Stomach (tissue), 9 donors: Measurements from ENCODE around the gene MAPK4. TPM values are rescaled to one million over a fixed set of nuclear protein-coding genes. Genes with fewer than 3 reads are reported as not detected.
"Not testable (repeated sequence)": the region's sequence is repeated elsewhere in the genome, so short reads cannot be mapped to it uniquely, and the experiment has no call there.

Experiments
- DNase-seq, 2 donors: peaks; one replicate each; pipeline versions ENCODE4 v3.0.0 to v3.0.0-alpha.2; 2013 to 2019
- H3K27ac ChIP-seq, 5 donors: fragments of 200-600 bp in 4 of 5; sonication (generic) in 4 of 5; one replicate each; pipeline ENCODE4 v1.5.1; 2013 to 2019; ENCODE audit warnings: mild to moderate bottlenecking in 1 of 5, moderate library complexity in 1 of 5
- H3K27me3 ChIP-seq, 3 donors: fragments of 200-600 bp; sonication (generic); one replicate each; pipeline ENCODE4 v1.5.1; 2017 to 2019; ENCODE audit warnings: mixed run types in 1 of 3
- H3K36me3 ChIP-seq, 4 donors: fragments of 200-600 bp; sonication (generic); 1 replicate in 3 of 4; 2 replicates in 1 of 4; pipeline ENCODE4 v1.5.1; 2016 to 2019
- H3K4me1 ChIP-seq, 4 donors: fragments of 200-600 bp; sonication (generic); one replicate each; pipeline ENCODE4 v1.5.1; 2016 to 2019
- H3K4me3 ChIP-seq, 4 donors: fragments of 200-600 bp; sonication (generic) in 3 of 4; one replicate each; pipeline ENCODE4 v1.5.1; 2016 to 2019; ENCODE audit warnings: mild to moderate bottlenecking in 1 of 4
- H3K9me3 ChIP-seq, 4 donors: fragments of 200-600 bp; sonication (generic); one replicate each; pipeline ENCODE4 v1.5.1; 2016 to 2019
- CTCF ChIP-seq, 7 experiments: fragments of 450-650 bp in 4 of 7; fragments of 200-600 bp in 3 of 7; sonication (generic) in 3 of 7; IDR thresholded peaks; one replicate each; pipeline ENCODE4 v1.5.1; 2016 to 2019; ENCODE audit warnings: antibody characterized with exemption in 7 of 7, control low read depth in 2 of 7, mild to moderate bottlenecking in 1 of 7
- EP300 ChIP-seq: sonication (generic); formaldehyde crosslinking; IDR thresholded peaks from one replicate; pipeline ENCODE4 v1.6.1; 2017; ENCODE audit warnings: antibody characterized with exemption
- POLR2A ChIP-seq, 4 donors: fragments of 450-650 bp; IDR thresholded peaks; one replicate each; pipeline ENCODE4 v1.6.1; 2016; ENCODE audit warnings: antibody characterized with exemption in 4 of 4, control low read depth in 2 of 4, mild to moderate bottlenecking in 1 of 4, moderate library complexity in 1 of 4
- POLR2AphosphoS5 ChIP-seq, 3 donors: sonication (generic); formaldehyde crosslinking; IDR thresholded peaks; one replicate each; pipeline ENCODE4 v1.6.1; 2016; ENCODE audit warnings: antibody characterized with exemption in 3 of 3
- WGBS, 5 donors: extraction: QIAGEN DNeasy Blood & Tissue Kit in 3 of 5; methylation state at CpG; one replicate each; pipeline versions ENCODE4 v1.1.5 to v1.1.7; 2013 to 2018; 5-methylcytosine and 5-hydroxymethylcytosine counted together
- intact Hi-C: fragments of 100-400 bp; cut with DNase I; formaldehyde crosslinking; loops from one replicate; pipeline ENCODE4 v1.15.1; 2023; ENCODE audit warnings: low total_unique reads
- polyA plus RNA-seq, 3 donors: library from polyadenylated mRNA; stranded (reverse); fragments of 200-250 nt; gene quantifications; one replicate each; pipeline ENCODE4 v1.2.3, GENCODE V29; 2013
- total RNA-seq, 5 donors: library from RNA; depleted of rRNA; stranded (reverse); fragments of >200 nt; gene quantifications; one replicate each; pipeline versions ENCODE4 v1.1.0 to v1.2.3, GENCODE V29; 2014 to 2016
- donor health status: healthy with polysubstance abuse.
- donor health status: Bipolar disorder and iron deficiency.
- donor health status: healthy.

Gene MAPK4
- total and polyA plus RNA-seq, 8 donors: 0.19 to 86.0 (median 4.2) TPM

- intact Hi-C loops: no loop called here
- 56 to 76% (median 65%) methylated on average over 3 of the region's 3 CpGs for WGBS, 5 donors
These were observed 32.1 kb upstream of the MAPK4 start for GRCh38 chr18:50527636-50528307.

GRCh38 chr18:50528806-50529205 is 31.1 kb upstream of the MAPK4 start:
- H3K9me3 ChIP-seq: peaks cover 0 to 17% (median 13%) of the 10 kb centered on the region in 4 donors
- intact Hi-C loops: no loop called here
- no peaks in the 10 kb centered on the region for H3K36me3 ChIP-seq
- no peaks in the 10 kb centered on the region for H3K4me1 ChIP-seq
- no peak overlapping the region for H3K27ac ChIP-seq
- TF ChIP-seq POLR2AphosphoS5 (IDR thresholded peaks at IDR 0.05): no peak
- no peak for TF ChIP-seq EP300
- no peak for TF ChIP-seq POLR2A (IDR thresholded peaks at IDR 0.05)
- TF ChIP-seq CTCF (IDR thresholded peaks at IDR 0.05): no peak
- peaks cover 0 to 3% (median 0%) of the 10 kb centered on the region in 3 donors for H3K27me3 ChIP-seq
- H3K4me3 ChIP-seq: no peak overlapping the region
- WGBS, 5 donors: 87 to 95% (median 91%) methylated on average over 5 of the region's 5 CpGs
- no peak for DNase-seq

More at GRCh38 chr18:50527636-50528307, 32.1 kb upstream of the MAPK4 start:
- Histone ChIP-seq H3K4me3 (no peak overlapping the region), H3K27me3 (peaks cover 0 to 3% (median 0%) of the 10 kb centered on the region in 3 donors), H3K27ac (no peak overlapping the region), H3K4me1 (no peaks in the 10 kb centered on the region), H3K9me3 (peaks cover 0 to 7% (median 5%) of the 10 kb centered on the region in 4 donors), H3K36me3 (no peaks in the 10 kb centered on the region)
- TF ChIP-seq POLR2A (IDR thresholded peaks at IDR 0.05): no peak
- TF ChIP-seq EP300: no peak
- TF ChIP-seq POLR2AphosphoS5 (IDR thresholded peaks at IDR 0.05): peak in 1 of 3 donors; percentile 24
- no peak for TF ChIP-seq CTCF (IDR thresholded peaks at IDR 0.05)
- DNase-seq: peak; percentile 61 to 73

GRCh38 chr18:50533822-50534221 is 26.1 kb upstream of the MAPK4 start:
- H3K27me3 ChIP-seq, DNase-seq, H3K27ac ChIP-seq, intact Hi-C loops, H3K36me3 ChIP-seq, H3K4me1 ChIP-seq, H3K4me3 ChIP-seq: not testable (repeated sequence)
- H3K9me3 ChIP-seq: peaks cover 0 to 25% (median 20%) of the 10 kb centered on the region in 4 donors
- WGBS, 5 donors: 80 to 92% (median 86%) methylated on average over 2 of the region's 2 CpGs

- H3K36me3 ChIP-seq, H3K4me1 ChIP-seq, DNase-seq, H3K4me3 ChIP-seq, intact Hi-C loops, H3K27ac ChIP-seq, H3K27me3 ChIP-seq, H3K9me3 ChIP-seq: not testable (repeated sequence)
- 88 to 91% (median 91%) methylated on average over 4 of the region's 4 CpGs for WGBS, 5 donors
These were observed 15.4 kb upstream of the MAPK4 start for GRCh38 chr18:50544476-50544875.

- no peak overlapping the region for H3K4me3 ChIP-seq
- H3K27me3 ChIP-seq: no peaks in the 10 kb centered on the region
- H3K27ac ChIP-seq: no peak overlapping the region
- no peaks in the 10 kb centered on the region for H3K4me1 ChIP-seq
- TF ChIP-seq POLR2AphosphoS5 (IDR thresholded peaks at IDR 0.05) (no peak), CTCF (IDR thresholded peaks at IDR 0.05) (no peak), EP300 (no peak), POLR2A (IDR thresholded peaks at IDR 0.05) (no peak)
- no peaks in the 10 kb centered on the region for H3K36me3 ChIP-seq
- peaks cover 0 to 4% (median 0%) of the 10 kb centered on the region in 4 donors for H3K9me3 ChIP-seq
- DNase-seq: no peak
- WGBS, 5 donors: 83 to 89% (median 86%) methylated on average over 19 of the region's 19 CpGs
- intact Hi-C loops: no loop called here
These were observed 14.0 kb upstream of the MAPK4 start for GRCh38 chr18:50545936-50546335.
